Stimulated activated CD4-positive, alpha-beta T cell treated with anti-CD3 and anti-CD28 coated beads, Interleukin-4, amount 100 ng/mL, for 4 hours (primary cell): Measurements from ENCODE around the gene MYO3B.
"Not testable (repeated sequence)": the region's sequence is repeated elsewhere in the genome, so short reads cannot be mapped to it uniquely, and the experiment has no call there.

ENCODE experiments used
- DNase-seq, 2 experiments: peaks; one replicate each; pipeline ENCODE4 v3.0.0-alpha.2; 2020

The MYO3B gene

DNA sequence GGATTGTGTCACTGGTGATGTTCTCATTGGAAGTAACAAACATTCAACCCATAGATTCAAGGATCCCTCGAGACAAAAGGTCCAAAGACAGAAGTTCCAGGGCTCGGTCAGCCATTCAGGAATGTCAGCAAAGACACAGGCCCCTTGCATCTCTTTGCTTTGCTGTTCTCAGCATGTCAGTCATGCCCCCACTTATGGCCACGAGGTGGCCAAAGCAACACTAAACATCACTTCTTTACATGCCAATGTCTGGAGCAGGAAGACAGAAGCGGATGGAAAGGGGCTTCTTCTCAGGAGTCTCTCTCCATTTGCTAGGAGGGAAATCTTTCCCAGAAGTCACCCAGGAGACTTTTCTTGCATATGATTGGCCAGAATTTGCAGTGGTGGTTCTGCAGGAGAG, 345.6 kb downstream of the MYO3B start:
- no peak for DNase-seq

DNA sequence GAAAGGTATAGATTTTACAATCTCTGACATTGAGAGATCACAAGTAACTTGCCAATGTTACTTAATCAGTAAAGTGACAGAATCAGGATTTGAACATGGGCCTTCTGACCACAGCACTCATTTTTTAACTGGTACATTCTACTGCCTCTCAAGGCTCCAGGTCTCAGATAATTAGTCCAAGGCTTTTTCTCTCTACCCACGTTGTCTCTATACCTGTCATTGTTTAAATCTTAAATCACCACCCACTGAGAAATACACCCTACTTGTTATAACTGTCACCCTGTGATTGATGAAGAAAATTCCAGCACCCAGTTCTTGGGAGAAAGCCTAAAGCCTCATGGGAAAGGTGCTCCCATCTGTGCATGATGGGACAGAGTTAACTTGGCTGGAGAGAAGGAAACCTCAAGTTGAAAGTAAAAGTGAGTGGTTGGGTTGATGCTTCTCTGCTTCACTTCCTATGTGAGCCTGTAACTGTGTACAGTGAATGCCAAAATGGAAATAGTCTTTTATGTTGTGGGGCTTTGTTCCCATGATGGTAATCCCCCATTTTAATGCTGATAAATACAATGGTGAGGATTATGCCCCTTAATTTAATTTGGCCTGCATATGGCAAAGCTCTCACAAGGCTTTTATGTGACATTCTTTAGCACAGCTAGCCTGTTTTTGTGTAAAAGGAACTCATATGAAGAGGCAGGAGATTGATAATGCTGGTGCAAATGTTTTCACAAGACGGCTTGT, 347.1 kb downstream of the MYO3B start:
- no peak for DNase-seq

DNA sequence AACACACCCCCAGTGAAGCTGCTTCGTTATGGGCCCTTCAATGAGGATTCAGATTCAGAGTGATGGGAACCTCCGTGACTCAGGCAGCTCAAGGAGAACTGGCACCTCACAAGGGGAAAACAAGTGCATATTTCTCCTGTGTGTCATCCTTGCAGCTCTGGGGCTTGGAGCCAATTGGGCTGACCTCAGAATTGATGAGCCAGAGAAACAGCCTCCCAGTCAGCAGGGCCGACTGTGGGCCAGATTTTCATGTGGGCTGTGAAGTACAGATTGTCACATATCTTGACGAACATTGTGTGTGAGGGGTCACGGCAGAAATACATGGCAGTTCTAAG, 347.6 kb downstream of the MYO3B start:
- no peak for DNase-seq

DNA sequence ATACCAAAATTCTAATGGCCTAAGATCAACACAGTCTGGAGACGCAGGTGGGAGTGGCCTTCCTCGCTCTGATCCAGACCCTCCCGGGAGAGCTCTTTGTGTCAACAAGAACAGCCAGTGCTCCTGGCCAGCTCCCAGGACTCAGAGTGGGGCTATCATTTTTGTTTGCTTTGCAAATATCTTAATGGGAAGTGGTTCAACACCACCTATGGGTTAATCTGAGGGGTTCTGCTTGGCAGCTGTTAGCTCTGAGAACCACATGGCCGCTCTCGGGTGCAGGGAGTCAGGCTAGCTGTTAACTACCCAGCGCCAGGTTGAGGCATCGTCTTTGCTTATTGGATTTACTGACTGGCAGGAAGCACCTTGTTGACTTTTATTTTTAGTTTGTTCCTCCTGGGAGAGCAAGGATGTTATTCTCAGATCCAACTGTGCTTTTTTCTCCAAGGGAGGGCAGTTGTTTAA, 352.4 kb downstream of the MYO3B start:
- DNase-seq, result no peak

DNA sequence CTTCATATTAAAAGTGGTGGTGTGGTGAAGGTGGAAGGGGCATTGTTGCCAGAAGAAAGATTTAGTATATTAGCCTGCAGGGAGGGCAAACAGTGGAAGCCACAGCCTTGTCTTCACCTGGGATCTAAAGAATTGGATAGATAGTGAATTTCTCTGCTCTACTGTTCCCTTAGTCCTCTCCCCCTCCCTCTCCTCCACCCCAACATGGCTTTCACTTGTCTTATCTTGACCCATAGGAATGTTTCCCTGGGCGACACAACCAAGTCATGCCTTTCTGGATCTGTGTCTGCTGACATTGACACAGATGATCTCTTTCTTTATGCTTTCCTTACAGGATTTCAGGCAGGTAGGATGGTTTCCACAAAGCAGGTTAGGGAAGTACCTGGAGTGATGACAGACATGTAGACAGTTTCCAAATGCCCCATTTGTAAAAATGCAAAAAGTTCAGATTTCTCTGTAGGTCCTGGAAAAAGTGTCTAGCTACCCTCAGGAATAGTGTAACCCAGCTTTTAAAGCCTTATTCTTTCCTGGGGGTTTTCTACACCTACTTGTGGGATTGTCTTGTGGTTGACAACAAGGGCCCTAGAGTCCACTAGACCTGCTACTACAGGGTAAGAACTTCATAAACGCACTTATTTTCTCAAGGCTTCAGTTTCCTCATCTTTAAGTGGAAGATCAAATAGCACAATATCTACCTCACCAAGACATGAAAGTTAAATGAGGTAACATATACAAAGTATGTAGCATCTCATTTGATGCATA, 353.0 kb downstream of the MYO3B start:
- DNase-seq, result no peak

DNA sequence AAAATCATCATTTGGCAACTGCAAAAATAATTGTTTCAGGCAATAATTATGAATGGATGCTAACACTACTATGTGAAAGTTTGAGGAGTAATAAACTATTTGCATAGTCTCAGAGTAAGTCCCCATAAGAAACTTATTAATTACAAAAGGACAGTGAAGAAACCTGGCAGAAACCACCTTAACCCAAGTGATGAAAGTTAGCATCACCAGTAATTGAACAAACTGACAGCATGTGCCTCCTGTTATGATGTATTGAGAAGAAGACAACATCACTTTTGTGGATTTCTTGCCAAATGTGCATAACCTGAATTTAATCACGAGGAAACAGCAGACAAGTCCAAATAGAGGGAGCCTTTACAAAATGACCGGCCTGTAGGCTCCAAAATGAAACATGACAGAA, 353.9 kb downstream of the MYO3B start:
- no peak for DNase-seq

DNA sequence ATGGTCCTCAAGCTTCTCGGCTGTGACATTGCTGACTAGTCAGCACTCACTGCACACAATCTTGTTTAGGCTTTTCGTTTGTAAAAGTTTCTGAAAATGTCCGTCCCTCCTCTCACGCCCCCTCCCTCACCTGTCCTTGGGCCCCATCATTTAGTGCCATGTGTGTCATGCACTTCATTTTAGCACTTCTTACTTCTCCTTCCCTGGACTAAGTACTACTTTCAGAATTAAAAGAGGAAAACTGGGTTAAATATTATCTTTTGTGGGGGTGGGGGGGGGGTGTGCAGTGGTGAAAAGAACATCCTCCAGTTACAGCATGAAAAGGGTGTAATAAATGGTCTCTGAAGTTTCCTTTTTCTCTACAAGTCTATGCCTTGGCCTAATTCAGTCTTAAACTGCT, 355.2 kb downstream of the MYO3B start:
- DNase-seq, result no peak

DNA sequence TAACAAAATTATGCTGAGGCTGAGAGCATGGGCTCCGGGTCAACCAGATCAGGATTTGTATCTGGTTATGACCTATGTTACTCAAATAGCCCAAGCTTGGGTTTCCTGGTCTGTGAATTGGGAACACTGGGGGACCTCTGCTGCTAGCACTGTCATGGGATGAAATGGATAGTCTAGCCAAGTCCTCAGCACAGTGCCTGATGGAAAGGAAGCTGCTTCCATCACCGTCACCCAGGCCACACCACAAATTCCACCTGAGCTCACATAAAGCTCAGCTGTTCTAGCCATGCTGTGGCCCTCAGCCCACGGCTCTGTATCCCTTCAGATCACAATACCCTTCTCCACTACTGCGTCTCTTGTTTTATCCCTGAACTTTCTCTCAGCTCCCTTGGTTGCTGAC, 357.6 kb downstream of the MYO3B start:
- DNase-seq, result no peak

DNA sequence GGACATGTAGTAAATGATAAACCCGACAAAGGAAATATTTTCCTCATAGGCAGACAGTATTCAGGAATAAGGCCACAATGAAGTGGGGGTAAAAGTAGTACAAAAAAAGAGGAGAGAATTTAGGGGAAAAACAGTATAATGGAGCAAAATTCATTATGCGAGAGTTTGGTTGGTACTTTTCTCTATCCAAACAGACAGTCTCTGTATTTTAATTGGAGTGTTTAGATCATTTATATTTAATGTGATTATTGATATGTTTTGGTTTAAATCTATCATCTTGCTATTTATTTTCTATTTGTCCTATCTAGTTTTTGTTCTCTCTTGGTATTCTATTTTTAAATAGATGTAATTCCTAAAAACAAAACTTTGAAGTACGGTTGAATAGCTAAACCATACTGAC, 366.9 kb downstream of the MYO3B start:
- DNase-seq, result no peak

DNA sequence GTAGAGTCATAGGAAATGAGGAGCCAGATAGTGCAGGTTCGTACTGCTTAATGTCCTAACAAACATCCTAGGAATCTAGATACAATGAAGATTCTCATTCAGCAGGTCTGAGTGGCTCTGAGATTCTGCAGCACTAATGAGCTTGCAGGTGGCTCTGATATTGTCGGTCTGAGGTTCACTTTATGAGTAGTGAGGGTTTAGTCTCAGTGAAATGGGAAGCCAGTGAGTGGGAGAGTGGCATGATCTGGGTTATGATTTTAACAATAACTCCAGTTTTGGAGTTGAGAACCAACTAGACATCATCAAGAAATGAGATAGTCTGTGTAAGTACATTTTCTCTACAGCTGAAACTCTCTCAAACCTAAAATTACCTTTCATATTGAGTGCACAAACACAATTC, 370.4 kb downstream of the MYO3B start:
- DNase-seq, result no peak

DNA sequence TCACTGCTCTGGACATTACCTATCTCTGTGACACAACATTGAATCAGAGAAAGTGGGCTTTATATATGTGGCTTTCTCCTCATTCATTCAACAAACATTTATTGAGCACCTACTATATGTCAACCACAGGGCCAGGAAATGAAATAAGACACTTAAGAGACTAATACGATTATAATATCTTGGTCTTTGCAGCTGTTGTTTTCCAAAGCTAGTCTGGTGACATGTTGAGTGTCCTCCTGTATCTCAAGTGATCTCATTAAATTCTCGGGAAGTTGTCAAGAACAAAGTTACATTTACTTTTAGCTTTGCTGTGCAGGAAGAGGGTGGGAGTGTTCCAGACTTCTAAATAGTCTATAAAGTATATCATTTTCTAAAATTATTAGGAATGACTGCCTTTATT, 372.6 kb downstream of the MYO3B start:
- DNase-seq, result no peak

DNA sequence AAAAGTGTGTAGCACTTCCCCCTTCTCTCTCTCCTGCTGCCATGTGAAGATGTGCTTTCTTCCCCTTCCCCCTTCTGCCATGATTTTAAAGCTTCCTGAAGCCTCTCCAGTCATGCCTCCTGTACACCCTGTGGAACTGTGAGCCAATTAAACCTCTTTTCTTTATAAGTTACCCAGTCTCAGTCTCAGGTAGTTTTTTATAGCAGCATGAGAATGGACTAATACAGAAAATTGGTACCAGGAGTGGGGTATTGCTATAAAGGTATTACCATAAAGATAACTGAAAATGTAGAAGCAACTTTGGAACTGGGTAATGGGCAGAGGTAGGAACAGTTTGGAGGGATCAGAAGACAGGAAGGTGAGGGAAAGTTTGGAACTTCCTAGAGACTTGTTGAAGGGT, 374.0 kb downstream of the MYO3B start:
- not testable (repeated sequence) for DNase-seq

DNA sequence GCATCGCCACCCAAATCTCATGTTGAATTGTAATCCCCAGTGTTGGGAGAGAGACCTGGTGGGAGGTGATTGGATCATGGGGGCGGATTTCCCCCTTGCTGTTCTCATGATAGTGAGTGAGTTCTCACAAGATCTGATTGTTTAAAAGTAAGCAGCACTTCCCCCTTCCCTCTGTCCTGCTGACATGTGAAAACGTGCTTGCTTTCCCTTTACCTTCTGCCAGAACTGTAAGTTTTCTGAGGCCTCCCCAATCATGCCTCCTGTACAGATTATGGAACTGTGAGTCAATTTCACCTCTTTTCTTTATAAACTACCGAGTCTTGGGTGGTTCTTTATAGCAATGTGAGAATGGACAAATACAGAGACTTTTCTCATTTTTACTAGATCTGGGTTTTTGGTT, 375.8 kb downstream of the MYO3B start:
- DNase-seq, result no peak

DNA sequence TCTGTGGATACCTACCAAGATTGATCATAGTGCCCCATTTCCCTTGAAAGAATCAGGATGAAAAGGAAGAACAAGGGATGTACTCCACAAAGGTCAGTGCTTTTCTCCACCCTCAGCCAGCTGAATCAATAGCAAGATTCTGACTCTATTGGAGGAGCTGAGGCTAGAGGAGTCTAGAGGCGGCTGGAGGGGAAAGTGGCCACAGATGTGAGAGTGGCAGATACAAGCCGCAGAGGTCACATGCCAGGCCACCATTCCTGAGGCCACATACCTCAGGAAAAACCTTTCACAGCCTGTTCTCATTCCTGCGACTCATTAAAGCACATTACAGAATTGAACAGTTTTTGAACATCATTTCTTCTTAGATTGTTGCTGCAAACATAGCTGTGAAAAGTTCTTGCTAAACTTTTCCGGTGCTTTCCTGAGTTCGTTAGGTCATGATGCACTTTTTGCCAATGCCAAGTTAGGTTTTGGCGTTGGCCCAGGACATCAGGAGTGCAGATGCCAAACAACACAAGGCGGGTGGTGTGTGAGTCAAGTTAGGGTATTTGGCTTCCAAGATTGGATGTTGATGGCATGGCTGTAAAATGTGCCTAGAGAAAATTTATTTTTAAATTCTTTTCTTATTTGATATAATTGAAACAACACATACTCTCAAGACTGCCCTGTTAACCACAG, 376.5 kb downstream of the MYO3B start:
- DNase-seq, result no peak

DNA sequence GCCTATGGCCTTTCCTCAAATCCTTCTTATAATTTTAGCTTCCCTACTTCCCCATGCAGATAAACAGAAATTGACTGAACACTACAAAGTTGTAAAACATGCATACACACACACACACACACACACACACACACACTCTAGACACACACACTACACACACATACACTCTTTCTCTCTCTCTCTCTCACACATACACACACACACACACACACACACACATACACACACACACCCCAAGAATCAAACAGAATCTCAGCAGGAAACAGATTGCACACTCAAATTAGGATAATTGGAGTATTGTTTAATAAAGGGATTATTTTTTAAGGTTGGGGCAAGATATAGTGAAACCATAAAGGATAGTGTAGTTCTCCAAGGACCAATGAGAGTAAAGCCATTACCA, 385.0 kb downstream of the MYO3B start:
- no peak for DNase-seq

DNA sequence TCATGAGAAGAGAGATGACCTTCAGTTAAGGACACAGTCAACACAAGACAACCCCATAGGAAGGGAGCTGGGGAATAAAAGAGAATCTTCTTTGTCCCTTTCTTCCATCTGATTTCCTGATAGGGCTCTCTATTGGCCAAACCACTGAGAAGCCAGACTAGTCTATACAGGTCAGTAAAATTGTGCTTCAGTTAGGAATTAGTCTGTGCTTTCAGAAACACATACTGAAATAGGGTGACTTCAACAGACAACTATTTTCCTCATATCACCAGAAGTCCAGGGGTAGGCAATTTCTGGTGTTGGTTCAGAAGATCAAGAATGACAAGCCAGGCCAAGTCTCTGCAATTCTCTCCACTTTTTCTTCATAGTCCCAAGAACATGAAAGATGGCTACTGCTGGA, 385.5 kb downstream of the MYO3B start:
- no peak for DNase-seq

DNA sequence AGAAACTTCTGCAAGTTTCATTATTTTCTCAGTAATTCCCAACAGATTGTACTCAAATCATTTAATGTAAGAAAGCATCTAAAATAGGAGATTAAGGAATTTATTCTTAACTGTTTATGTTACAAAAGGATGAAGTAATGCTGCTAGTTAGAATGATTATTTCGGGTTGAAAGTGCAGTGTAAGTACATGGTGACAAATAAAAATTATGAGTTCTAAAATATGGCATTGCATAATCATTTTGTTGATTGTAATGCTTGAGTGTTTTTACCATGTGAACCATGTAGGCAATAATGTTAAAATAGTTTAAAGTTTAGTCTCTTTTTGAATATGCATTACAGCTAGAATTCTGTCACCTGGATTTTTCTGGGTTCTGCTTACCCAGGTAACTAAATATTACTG, 388.2 kb downstream of the MYO3B start:
- no peak for DNase-seq

DNA sequence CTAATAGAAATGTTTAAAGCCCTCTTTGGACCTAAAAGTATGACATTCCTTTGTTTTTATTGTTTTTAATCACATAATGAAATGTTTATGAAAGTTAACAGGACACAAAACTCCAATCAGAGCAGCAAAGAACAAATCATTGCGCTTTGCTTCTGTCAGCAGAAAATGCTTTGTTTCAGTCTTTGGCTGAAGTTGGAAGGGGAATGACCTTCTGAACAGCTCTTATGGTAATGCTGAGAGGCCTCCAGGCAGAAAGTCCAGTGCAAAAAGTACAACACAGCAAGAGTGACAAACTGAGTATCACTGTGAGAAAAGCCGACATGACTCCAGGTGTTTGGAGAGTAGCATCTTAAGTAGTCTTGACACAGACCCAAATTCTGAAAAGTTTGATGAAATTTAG, 389.5 kb downstream of the MYO3B start:
- DNase-seq, result no peak

DNA sequence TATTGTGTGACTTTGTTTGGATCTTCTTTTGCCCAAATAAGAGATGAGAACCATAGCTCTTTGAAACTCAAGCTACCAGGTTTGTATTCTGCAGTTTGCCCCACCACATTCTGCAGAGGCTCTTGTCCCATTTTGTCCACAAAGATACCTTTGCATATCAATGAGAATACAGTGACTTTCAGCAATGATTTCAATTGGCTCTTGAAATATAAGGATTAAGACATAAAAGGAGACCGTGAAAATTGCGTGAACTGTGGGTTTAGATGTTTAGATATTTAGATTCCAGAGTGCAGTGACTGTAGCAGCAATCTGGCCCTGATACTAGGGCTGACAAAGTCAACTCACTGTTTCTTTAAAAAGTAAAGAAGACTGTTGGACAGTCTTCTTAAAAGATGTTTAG, 390.6 kb downstream of the MYO3B start:
- DNase-seq, result no peak

DNA sequence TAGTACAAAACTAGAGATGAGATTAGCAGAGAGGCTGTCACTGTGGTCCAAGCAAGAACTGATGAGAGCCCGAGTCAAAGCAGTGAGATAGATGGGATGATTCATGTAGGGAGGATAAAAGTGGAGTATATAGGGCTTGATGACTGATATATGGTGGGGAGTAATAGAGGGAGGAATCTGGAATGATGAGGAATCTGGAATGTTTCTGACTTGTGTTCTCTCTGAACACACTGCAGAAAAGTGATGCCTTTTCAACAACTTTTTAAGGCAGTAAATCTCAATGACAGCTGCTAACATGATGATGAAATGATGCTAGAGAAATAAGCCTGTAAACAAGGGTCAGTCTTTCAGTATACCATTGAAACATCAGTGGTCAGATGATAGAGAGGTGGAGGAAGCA, 393.7 kb downstream of the MYO3B start:
- no peak for DNase-seq

DNA sequence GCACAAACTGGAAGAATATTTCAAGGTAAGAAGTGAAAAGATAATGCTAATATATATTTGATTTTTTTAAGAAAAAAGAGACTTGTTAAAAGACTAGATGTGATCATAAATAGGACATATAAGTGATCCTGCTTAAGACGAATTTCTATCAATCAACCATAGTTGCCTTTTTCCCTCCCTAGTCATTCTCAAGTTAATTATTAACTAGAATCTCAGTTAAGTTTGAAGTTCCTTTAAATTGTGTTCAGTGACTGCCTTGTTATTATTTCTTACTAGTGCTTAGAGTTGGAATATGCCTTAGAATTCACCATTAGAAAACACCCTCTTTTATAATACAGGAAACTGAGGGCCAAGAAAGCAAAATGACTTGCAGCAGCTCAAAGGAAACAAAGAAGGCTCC, 395.7 kb downstream of the MYO3B start:
- DNase-seq, result no peak

DNA sequence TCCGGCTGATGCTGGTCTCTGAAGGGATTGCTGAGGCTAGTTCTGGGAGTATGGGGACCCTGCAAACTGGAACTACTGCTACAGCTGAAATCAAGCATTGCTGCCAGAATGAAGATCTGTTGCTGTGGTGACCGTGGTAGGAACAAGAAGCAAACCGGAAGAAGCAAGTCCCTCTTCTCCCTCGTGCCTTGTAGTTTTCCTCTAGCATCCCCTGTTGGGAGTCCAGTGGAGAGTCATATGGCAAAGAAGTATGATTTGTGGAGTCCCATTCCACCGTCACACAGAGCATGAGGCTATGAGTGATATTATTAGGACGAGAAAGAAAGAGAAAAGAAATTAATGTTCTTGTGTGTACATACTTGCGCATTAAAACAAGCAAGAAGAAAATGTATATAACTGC, 398.3 kb downstream of the MYO3B start:
- no peak for DNase-seq

DNA sequence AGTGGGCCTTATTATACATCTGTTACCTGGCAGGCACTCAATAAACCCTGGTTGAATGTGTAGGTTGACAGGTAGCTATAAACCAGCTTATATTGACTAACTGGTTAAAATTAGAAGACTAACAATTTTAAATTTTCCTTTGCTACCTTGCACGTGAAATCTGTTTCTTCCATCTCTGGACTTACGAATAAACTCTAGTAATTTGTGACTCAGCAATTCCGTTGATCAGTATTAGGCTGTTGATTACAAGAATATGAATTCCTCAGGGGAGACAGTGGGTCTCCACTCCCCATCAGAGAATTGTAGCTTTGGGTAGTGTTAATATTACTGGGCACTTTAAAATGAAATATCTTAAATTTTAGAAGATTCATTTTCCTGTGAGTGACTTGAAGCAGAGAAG, 399.4 kb downstream of the MYO3B start:
- DNase-seq, result no peak

DNA sequence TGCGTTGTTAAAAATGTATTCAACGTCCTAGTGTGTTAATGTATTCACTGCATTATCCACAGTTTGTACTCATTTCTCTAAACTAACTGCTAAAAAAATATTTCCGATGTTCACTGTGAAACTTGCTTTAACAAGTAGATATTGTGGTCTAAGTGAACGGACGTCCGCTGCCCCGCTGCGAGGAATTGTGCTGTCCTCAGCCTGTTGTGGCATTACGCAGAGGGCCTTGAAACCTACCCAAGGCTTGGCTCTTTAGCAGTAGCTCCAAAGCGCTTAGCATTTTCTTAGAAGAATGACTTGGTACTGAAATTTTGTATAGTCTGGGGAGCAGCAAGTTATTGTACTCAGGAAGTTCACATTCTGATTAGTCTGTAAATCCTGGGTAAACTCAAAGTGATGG, 400.7 kb downstream of the MYO3B start:
- no peak for DNase-seq
